Mesothelial cell of epicardium (in vitro differentiated cells): Measurements from ENCODE around the gene ARMC9. TPM values are rescaled to one million over a fixed set of nuclear protein-coding genes. Genes with fewer than 3 reads are reported as not detected.
"Not testable (repeated sequence)": the region's sequence is repeated elsewhere in the genome, so short reads cannot be mapped to it uniquely, and the experiment has no call there.

Experiments used
- DNase-seq, 2 experiments: peaks; one replicate each; pipeline ENCODE4 v3.0.0; 2021; ENCODE audit warnings: low spot score in 2 of 2; ENCODE audit not compliant: unreplicated experiment in 2 of 2
- H3K27ac Mint-ChIP-seq: 2 replicates; pipeline ENCODE4 v1.8.0; 2021; ENCODE audit warnings: mixed read lengths
- H3K27me3 Mint-ChIP-seq: 2 replicates; pipeline ENCODE4 v1.8.0; 2021; ENCODE audit warnings: low read depth, mixed read lengths
- H3K36me3 Mint-ChIP-seq: 2 replicates; pipeline ENCODE4 v1.8.0; 2021; ENCODE audit warnings: mixed read lengths
- H3K4me1 Mint-ChIP-seq: 2 replicates; pipeline ENCODE4 v1.8.0; 2021; ENCODE audit warnings: mixed read lengths
- H3K4me3 Mint-ChIP-seq: 2 replicates; pipeline ENCODE4 v1.8.0; 2021; ENCODE audit warnings: mild to moderate bottlenecking, moderate library complexity, mixed read lengths
- H3K9me3 Mint-ChIP-seq: 2 replicates; pipeline ENCODE4 v1.8.0; 2021; ENCODE audit warnings: mixed read lengths
- CTCF ChIP-seq: fragments of 200-600 bp; sonication (generic); IDR thresholded peaks from one replicate; pipeline ENCODE4 v1.5.0; 2021; ENCODE audit warnings: antibody characterized with exemption; ENCODE audit not compliant: unreplicated experiment
- total RNA-seq: library from RNA; stranded (reverse); gene quantifications from 3 replicates; pipeline ENCODE4 v1.2.1, GENCODE V29; 2021

The ARMC9 gene
- total RNA-seq, 1 donor from 2014 or later: 52.3 TPM

GRCh38 chr2:231347081-231347480 lies 148.7 kb downstream of the ARMC9 start:
- Mint-ChIP-seq H3K9me3 (peaks cover 3% of the 10 kb centered on the region), H3K27ac (no peak overlapping the region), H3K27me3 (no peaks in the 10 kb centered on the region), H3K4me1 (peaks cover 15% of the 10 kb centered on the region), H3K4me3 (no peak overlapping the region), H3K36me3 (peaks cover 19% of the 10 kb centered on the region)
- TF ChIP-seq CTCF: no peak
- no peak for DNase-seq

- peaks cover 3% of the 10 kb centered on the region for H3K9me3 Mint-ChIP-seq
- no peak for DNase-seq
- H3K36me3 Mint-ChIP-seq: peaks cover 19% of the 10 kb centered on the region
- no peak for TF ChIP-seq CTCF
- H3K4me3 Mint-ChIP-seq: no peak overlapping the region
- H3K27ac Mint-ChIP-seq: no peak overlapping the region
- H3K4me1 Mint-ChIP-seq: peaks cover 15% of the 10 kb centered on the region
- no peaks in the 10 kb centered on the region for H3K27me3 Mint-ChIP-seq
Measured at GRCh38 chr2:231347638-231348037, 149.2 kb downstream of the ARMC9 start.

GRCh38 chr2:231348173-231348572 lies 149.7 kb downstream of the ARMC9 start:
- Mint-ChIP-seq H3K9me3 (peaks cover 3% of the 10 kb centered on the region), H3K4me1 (peaks cover 15% of the 10 kb centered on the region), H3K27ac (peak overlapping the region; percentile 17), H3K4me3 (no peak overlapping the region), H3K27me3 (no peaks in the 10 kb centered on the region), H3K36me3 (peaks cover 19% of the 10 kb centered on the region)
- TF ChIP-seq CTCF: no peak
- no peak for DNase-seq

- peaks cover 19% of the 10 kb centered on the region for H3K36me3 Mint-ChIP-seq
- peaks cover 3% of the 10 kb centered on the region for H3K9me3 Mint-ChIP-seq
- H3K27ac Mint-ChIP-seq: peak overlapping the region; percentile 17
- no peak overlapping the region for H3K4me3 Mint-ChIP-seq
- DNase-seq: no peak
- TF ChIP-seq CTCF: no peak
- no peaks in the 10 kb centered on the region for H3K27me3 Mint-ChIP-seq
- peaks cover 15% of the 10 kb centered on the region for H3K4me1 Mint-ChIP-seq
Measured at GRCh38 chr2:231348704-231349373, 150.4 kb downstream of the ARMC9 start.

- not testable (repeated sequence) for H3K27ac Mint-ChIP-seq, DNase-seq, H3K9me3 Mint-ChIP-seq, H3K4me3 Mint-ChIP-seq, H3K27me3 Mint-ChIP-seq
- Mint-ChIP-seq H3K4me1 (peaks cover 15% of the 10 kb centered on the region), H3K36me3 (peaks cover 19% of the 10 kb centered on the region)
Measured at GRCh38 chr2:231349374-231349735, 150.9 kb downstream of the ARMC9 start.

- Mint-ChIP-seq H3K36me3 (peaks cover 7% of the 10 kb centered on the region), H3K4me1 (peaks cover 24% of the 10 kb centered on the region), H3K27ac (no peak overlapping the region), H3K27me3 (no peaks in the 10 kb centered on the region), H3K4me3 (no peak overlapping the region), H3K9me3 (peaks cover 3% of the 10 kb centered on the region)
- no peak for TF ChIP-seq CTCF
- no peak for DNase-seq
Measured at GRCh38 chr2:231351648-231352047, 153.2 kb downstream of the ARMC9 start.
